PC-3 (cell line): ENCODE data around the gene MYL2. TPM values are rescaled to one million over a fixed set of nuclear protein-coding genes. Genes with fewer than 3 reads are reported as not detected.
A peak's percentile ranks its signal among the peaks of the same experiment; 100 is the strongest.

Source experiments
- ATAC-seq: fragments of 200-7000 bp; cut with Tn5 transposase; 2 replicates; pipeline ENCODE4 v1.9.1; 2020; ENCODE audit warnings: mild to moderate bottlenecking, moderate library complexity
- BruUV-seq: library from RNA; stranded (reverse); fragments of 400-500 nt; replicated peaks from 2 replicates; lab custom pipeline; 2021; lab: Mats Ljungman, UMichigan
- CTCF ChIA-PET: fragments of 300-600 bp; sonication (Branson Sonifier 250); formaldehyde crosslinking; loops from one replicate; lab custom pipeline; 2022; ENCODE audit warnings: antibody characterized with exemption; lab: Charles Lee
- POLR2A ChIA-PET: fragments of 300-600 bp; sonication (Branson Sonifier 250); formaldehyde crosslinking; loops from one replicate; lab custom pipeline; 2022; ENCODE audit warnings: antibody characterized with exemption; ENCODE audit not compliant: unreplicated experiment; lab: Charles Lee
- DNase-seq: peaks from one replicate; pipeline ENCODE4 v3.0.0-alpha.2; 2015
- H2AFZ ChIP-seq: fragments of 300-600 bp; sonication (generic); 2 replicates; pipeline ENCODE4 v1.6.0; 2016; ENCODE audit warnings: antibody characterized with exemption, low read length
- H3F3A ChIP-seq: fragments of 300-600 bp; sonication (generic); one replicate; pipeline ENCODE4 v1.6.0; 2017; ENCODE audit warnings: antibody characterized with exemption, low read length, control low read depth, mild to moderate bottlenecking; ENCODE audit not compliant: unreplicated experiment
- H3K27ac ChIP-seq: fragments of 300-600 bp; sonication (generic); 2 replicates; pipeline ENCODE4 v1.5.1; 2016; ENCODE audit warnings: mild to moderate bottlenecking, low read length
- H3K27me3 ChIP-seq: fragments of 300-600 bp; sonication (generic); 2 replicates; pipeline ENCODE4 v1.6.1; 2016; ENCODE audit warnings: low read length, mixed read lengths
- H3K36me3 ChIP-seq: fragments of 300-600 bp; sonication (generic); 2 replicates; pipeline ENCODE4 v1.6.1; 2016; ENCODE audit warnings: low read depth, mixed run types, low read length, mixed read lengths
- H3K4me1 ChIP-seq: fragments of 300-600 bp; sonication (generic); 2 replicates; pipeline ENCODE4 v1.5.1; 2016; ENCODE audit warnings: low read length; ENCODE audit not compliant: insufficient read depth
- H3K4me2 ChIP-seq: fragments of 300-600 bp; sonication (generic); 2 replicates; pipeline ENCODE4 v1.6.0; 2016; ENCODE audit warnings: low read length
- H3K4me3 ChIP-seq: fragments of 300-600 bp; sonication (generic); 2 replicates; pipeline ENCODE4 v1.5.1; 2016; ENCODE audit warnings: mild to moderate bottlenecking, low read length, mixed read lengths
- H3K79me2 ChIP-seq: fragments of 300-600 bp; sonication (generic); 2 replicates; pipeline ENCODE4 v1.6.1; 2017; ENCODE audit warnings: low read length, mixed read lengths
- H3K9ac ChIP-seq: fragments of 300-600 bp; sonication (generic); 2 replicates; pipeline ENCODE4 v1.6.0; 2016; ENCODE audit warnings: mild to moderate bottlenecking, low read length
- H3K9me2 ChIP-seq: fragments of 300-600 bp; sonication (generic); replicated peaks from 2 replicates; pipeline ENCODE4 v1.6.1; 2016; ENCODE audit warnings: mixed run types, low read length, mixed read lengths
- H3K9me3 ChIP-seq: fragments of 300-600 bp; sonication (generic); 2 replicates; pipeline ENCODE4 v1.6.1; 2016; ENCODE audit warnings: low read length, mixed read lengths
- H4K20me1 ChIP-seq: fragments of 300-600 bp; sonication (generic); 2 replicates; pipeline ENCODE4 v1.6.1; 2016; ENCODE audit warnings: low read length, mixed read lengths
- EZH2 ChIP-seq: fragments of 300-600 bp; sonication (generic); IDR thresholded peaks from one replicate; pipeline ENCODE4 v1.6.1; 2017; ENCODE audit warnings: antibody characterized with exemption, mild to moderate bottlenecking, low read length; ENCODE audit not compliant: unreplicated experiment
- EZH2phosphoT487 ChIP-seq: fragments of 300-600 bp; sonication (generic); IDR thresholded peaks from 2 replicates; pipeline ENCODE4 v1.6.1; 2018; ENCODE audit warnings: mild to moderate bottlenecking, antibody characterized with exemption, low read length, borderline replicate concordance
- intact Hi-C: fragments of 100-400 bp; cut with micrococcal nuclease; formaldehyde crosslinking; loops from 2 replicates; pipeline ENCODE4 v1.9.0; 2023
- total RNA-seq: library from RNA; depleted of rRNA; stranded (reverse); fragments of >200 nt; gene quantifications from 2 replicates; pipeline ENCODE4 v1.2.3, GENCODE V29; 2014
- TF ChIP-seq, protein P1 (sequence below): fragments of 300-600 bp; sonication (generic); conservative IDR thresholded peaks from 2 replicates; pipeline ENCODE4 v1.5.1; 2017; ENCODE audit warnings: antibody characterized with exemption, low read depth, mild to moderate bottlenecking, low read length

The MYL2 gene
- total RNA-seq, 1 experiment from 2014 or later = not detected

DNA sequence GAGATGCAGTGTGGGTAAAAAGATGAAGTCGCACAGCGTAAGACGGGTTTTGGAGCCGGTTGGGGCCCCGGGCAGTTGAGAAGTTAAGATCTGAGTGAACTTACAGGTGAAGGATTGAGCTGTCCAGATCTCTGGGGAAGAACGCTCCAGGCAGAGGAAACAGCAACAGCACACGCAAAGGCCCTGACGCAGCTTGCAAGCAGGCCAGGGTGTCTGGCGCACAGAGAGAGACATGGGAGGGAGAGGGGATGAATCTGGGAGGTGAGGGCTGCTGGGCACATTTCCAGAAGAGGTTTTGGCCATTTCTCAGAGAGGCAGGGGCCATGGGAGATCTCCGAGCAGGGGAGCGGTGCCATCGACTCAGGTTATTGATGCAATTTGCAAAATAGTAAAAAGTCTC lies 31.0 kb downstream of the MYL2 start:
- Histone ChIP-seq H3K9ac (no peak overlapping the region), H3K9me2 (no peaks in the 10 kb centered on the region), H3K4me2 (no peak overlapping the region), H4K20me1 (no peaks in the 10 kb centered on the region), H3K79me2 (no peaks in the 10 kb centered on the region), H3K27ac (no peak overlapping the region), H3F3A (no peaks in the 10 kb centered on the region), H2AFZ (no peak overlapping the region), H3K4me3 (no peak overlapping the region), H3K4me1 (peaks cover 8% of the 10 kb centered on the region; the same call in 1 of the 2 replicates), H3K9me3 (no peaks in the 10 kb centered on the region), H3K27me3 (no peaks in the 10 kb centered on the region), H3K36me3 (no peaks in the 10 kb centered on the region)
- intact Hi-C loops = loop anchor here (2.0 to 5.0 kb wide), 5 partner anchors 43 to 337 kb away; partner anchors contain the start of gene CCDC63
- ChIA-PET POLR2A (no interaction called here), CTCF (no interaction called here)
- ATAC-seq (no peak), DNase-seq (no peak)
- no TSS peak for BruUV-seq
- TF ChIP-seq, protein P1, sequence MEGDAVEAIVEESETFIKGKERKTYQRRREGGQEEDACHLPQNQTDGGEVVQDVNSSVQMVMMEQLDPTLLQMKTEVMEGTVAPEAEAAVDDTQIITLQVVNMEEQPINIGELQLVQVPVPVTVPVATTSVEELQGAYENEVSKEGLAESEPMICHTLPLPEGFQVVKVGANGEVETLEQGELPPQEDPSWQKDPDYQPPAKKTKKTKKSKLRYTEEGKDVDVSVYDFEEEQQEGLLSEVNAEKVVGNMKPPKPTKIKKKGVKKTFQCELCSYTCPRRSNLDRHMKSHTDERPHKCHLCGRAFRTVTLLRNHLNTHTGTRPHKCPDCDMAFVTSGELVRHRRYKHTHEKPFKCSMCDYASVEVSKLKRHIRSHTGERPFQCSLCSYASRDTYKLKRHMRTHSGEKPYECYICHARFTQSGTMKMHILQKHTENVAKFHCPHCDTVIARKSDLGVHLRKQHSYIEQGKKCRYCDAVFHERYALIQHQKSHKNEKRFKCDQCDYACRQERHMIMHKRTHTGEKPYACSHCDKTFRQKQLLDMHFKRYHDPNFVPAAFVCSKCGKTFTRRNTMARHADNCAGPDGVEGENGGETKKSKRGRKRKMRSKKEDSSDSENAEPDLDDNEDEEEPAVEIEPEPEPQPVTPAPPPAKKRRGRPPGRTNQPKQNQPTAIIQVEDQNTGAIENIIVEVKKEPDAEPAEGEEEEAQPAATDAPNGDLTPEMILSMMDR = no peak
- no peak for TF ChIP-seq EZH2
- no peak for TF ChIP-seq EZH2phosphoT487

DNA sequence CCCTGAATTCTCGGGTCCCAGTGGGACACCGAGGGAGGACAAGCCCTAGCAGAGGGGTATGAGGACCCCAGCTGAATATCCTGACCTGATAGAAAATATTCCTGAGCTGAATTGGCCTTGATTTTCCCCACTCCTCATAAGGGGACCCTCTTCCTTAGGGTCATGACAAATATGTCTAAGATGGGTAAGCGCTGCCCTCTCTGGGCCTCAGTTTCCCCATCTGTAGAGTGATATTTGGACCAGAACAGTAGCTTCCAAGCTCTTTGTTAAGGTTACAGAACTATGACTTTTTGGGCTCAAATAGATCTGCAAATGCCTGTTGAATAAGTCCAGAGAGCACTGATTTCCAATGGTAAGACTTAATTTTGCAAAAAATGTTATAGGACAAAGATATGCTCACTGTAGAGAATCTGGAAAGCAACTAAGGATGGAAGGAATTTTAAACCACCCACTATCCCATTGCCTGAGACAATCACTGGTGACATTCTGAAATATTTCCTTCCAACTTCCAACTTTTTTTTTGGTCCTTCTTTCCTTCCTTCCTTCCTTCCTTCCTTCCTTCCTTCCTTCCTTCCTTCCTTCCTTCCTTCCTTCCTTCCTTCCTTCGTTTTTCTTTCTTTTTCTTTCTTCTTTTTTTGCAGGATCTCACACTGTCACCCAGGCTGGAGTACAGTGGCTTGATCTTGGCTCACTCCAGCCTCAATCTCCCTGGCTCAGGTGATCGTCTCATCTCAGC lies 32.0 kb downstream of the MYL2 start:
- Histone ChIP-seq H3K36me3 (no peaks in the 10 kb centered on the region), H3K4me2 (peak overlapping the region; percentile 86; the same call in 1 of the 2 replicates), H3K9me2 (no peaks in the 10 kb centered on the region), H3K9ac (no peak overlapping the region), H3F3A (no peaks in the 10 kb centered on the region), H3K4me1 (peaks cover 8% of the 10 kb centered on the region; the same call in 1 of the 2 replicates), H3K9me3 (no peaks in the 10 kb centered on the region), H2AFZ (peak overlapping the region; percentile 91; the same call in 1 of the 2 replicates), H3K27ac (no peak overlapping the region), H4K20me1 (no peaks in the 10 kb centered on the region), H3K79me2 (no peaks in the 10 kb centered on the region), H3K27me3 (no peaks in the 10 kb centered on the region), H3K4me3 (peak overlapping the region; percentile 84; the same call in 1 of the 2 replicates)
- ATAC-seq (no peak), DNase-seq (no peak)
- ChIA-PET POLR2A (interaction anchor here (0.7 kb wide), 1 partner anchor 420 kb away, joined by 5 read pairs; the partner anchor contains the start of gene GPN3), CTCF (interaction anchor here (0.7 to 1.2 kb wide), 4 partner anchors 8 to 184 kb away, joined by 3 to 17 read pairs (median 4); no protein-coding TSS in a partner anchor)
- TF ChIP-seq, protein P1 = no peak; the same call in 1 of the 2 replicates
- TF ChIP-seq EZH2phosphoT487 = no peak
- no peak for TF ChIP-seq EZH2
- no TSS peak for BruUV-seq
- intact Hi-C loops = loop anchor here (2.0 to 5.0 kb wide), 5 partner anchors 42 to 336 kb away; partner anchors contain the start of gene CCDC63
